HG03103 (cell line): ENCODE results near the gene CERK.
"Not testable (repeated sequence)": the region's sequence is repeated elsewhere in the genome, so short reads cannot be mapped to it uniquely, and the experiment has no call there.

Experiments
- ATAC-seq: cut with Tn5 transposase; IDR thresholded peaks from one replicate; pipeline ENCODE4 v1.9.1; 2021; ENCODE audit warnings: low read depth; ENCODE audit not compliant: unreplicated experiment

CERK gene

GRCh38 chr22:46737976-46738646, at the start of gene CERK:
TSS of gene CERK (minus strand) at chr22:46738252. CDS start at chr22:46738148, 104 bp downstream.
- ATAC-seq, result no peak

- no peak for ATAC-seq
Measured at GRCh38 chr22:46783721-46784120, 45.7 kb upstream of the CERK start.

- not testable (repeated sequence) for ATAC-seq
Measured at GRCh38 chr22:46782200-46782599, 44.1 kb upstream of the CERK start.

GRCh38 chr22:46781291-46781690, 43.2 kb upstream of the CERK start:
- ATAC-seq, result no peak

- no peak for ATAC-seq
Measured at GRCh38 chr22:46780453-46780852, 42.4 kb upstream of the CERK start.

- no peak for ATAC-seq
Measured at GRCh38 chr22:46779651-46780050, 41.6 kb upstream of the CERK start.

GRCh38 chr22:46779023-46779422, 41.0 kb upstream of the CERK start:
- ATAC-seq, result no peak

GRCh38 chr22:46777609-46777970, 39.5 kb upstream of the CERK start:
- ATAC-seq, result no peak

GRCh38 chr22:46776876-46777608, 39.0 kb upstream of the CERK start:
- no peak for ATAC-seq

GRCh38 chr22:46775850-46776826, 38.1 kb upstream of the CERK start:
- no peak for ATAC-seq

GRCh38 chr22:46774980-46775849, 37.2 kb upstream of the CERK start:
- ATAC-seq, result no peak

- ATAC-seq, result no peak
Measured at GRCh38 chr22:46774253-46774979, 36.4 kb upstream of the CERK start.

GRCh38 chr22:46773076-46773475, 35.0 kb upstream of the CERK start:
- ATAC-seq, result no peak

GRCh38 chr22:46770726-46771125, 32.7 kb upstream of the CERK start:
- no peak for ATAC-seq

GRCh38 chr22:46770151-46770641, 32.1 kb upstream of the CERK start:
- ATAC-seq, result no peak

GRCh38 chr22:46769706-46770105, 31.7 kb upstream of the CERK start:
- no peak for ATAC-seq

- no peak for ATAC-seq
Measured at GRCh38 chr22:46769191-46769675, 31.2 kb upstream of the CERK start.

GRCh38 chr22:46767249-46767985, 29.4 kb upstream of the CERK start:
- no peak for ATAC-seq
